Skeletal muscle satellite cell (primary cell): Measurements from ENCODE around the gene ARPC3.
A peak's percentile ranks its signal among the peaks of the same experiment; 100 is the strongest.
"Not testable (repeated sequence)": the region's sequence is repeated elsewhere in the genome, so short reads cannot be mapped to it uniquely, and the experiment has no call there.

Experiments used
- H3K27me3 ChIP-seq: 2 replicates; pipeline ENCODE4 v1.7.0; 2013; ENCODE audit warnings: low read length; ENCODE audit not compliant: control insufficient read depth, insufficient read depth
- H3K36me3 ChIP-seq: 2 replicates; pipeline ENCODE4 v1.7.0; 2013; ENCODE audit warnings: mild to moderate bottlenecking, control low read depth, low read length; ENCODE audit not compliant: insufficient read depth
- H3K4me1 ChIP-seq: 2 replicates; pipeline ENCODE4 v1.7.0; 2013; ENCODE audit warnings: low read length; ENCODE audit not compliant: control insufficient read depth, insufficient read depth
- H3K4me2 ChIP-seq: 2 replicates; pipeline ENCODE4 v1.7.0; 2013; ENCODE audit warnings: mild to moderate bottlenecking, low read length
- H3K4me3 ChIP-seq: 2 replicates; pipeline ENCODE4 v1.7.0; 2013; ENCODE audit warnings: low read length
- H3K9ac ChIP-seq: 2 replicates; pipeline ENCODE4 v1.7.0; 2013; ENCODE audit warnings: mild to moderate bottlenecking, low read depth, low read length, moderate library complexity
- H3K9me3 ChIP-seq: replicated peaks from 2 replicates; pipeline ENCODE4 v1.7.0; 2013; ENCODE audit warnings: mild to moderate bottlenecking, control low read depth, low read length

ARPC3 gene

GRCh38 chr12:110453569-110454296, 3.6 kb upstream of the ARPC3 start:
- H3K9ac ChIP-seq, result no peak overlapping the region
- no peaks in the 10 kb centered on the region for H3K9me3 ChIP-seq
- H3K4me1 ChIP-seq, result peaks cover 4% of the 10 kb centered on the region
- H3K27me3 ChIP-seq, result no peaks in the 10 kb centered on the region
- no peak overlapping the region for H3K4me2 ChIP-seq
- no peak overlapping the region for H3K4me3 ChIP-seq
- H3K36me3 ChIP-seq, result peaks cover 5% of the 10 kb centered on the region

GRCh38 chr12:110451263-110451662, 1.1 kb upstream of the ARPC3 start:
- Histone ChIP-seq H3K4me3 (no peak overlapping the region), H3K4me2 (no peak overlapping the region), H3K9me3 (no peaks in the 10 kb centered on the region), H3K4me1 (peaks cover 10% of the 10 kb centered on the region), H3K27me3 (no peaks in the 10 kb centered on the region), H3K36me3 (peaks cover 18% of the 10 kb centered on the region), H3K9ac (no peak overlapping the region)

GRCh38 chr12:110444455-110444854, 5.7 kb downstream of the ARPC3 start:
- no peak overlapping the region for H3K9ac ChIP-seq
- H3K27me3 ChIP-seq, result no peaks in the 10 kb centered on the region
- H3K4me1 ChIP-seq, result peaks cover 10% of the 10 kb centered on the region
- no peak overlapping the region for H3K4me3 ChIP-seq
- H3K4me2 ChIP-seq, result no peak overlapping the region
- no peaks in the 10 kb centered on the region for H3K9me3 ChIP-seq
- peaks cover 58% of the 10 kb centered on the region for H3K36me3 ChIP-seq

GRCh38 chr12:110436231-110436630, 13.9 kb downstream of the ARPC3 start:
- Histone ChIP-seq H3K4me1 (peaks cover 14% of the 10 kb centered on the region), H3K4me3 (no peak overlapping the region), H3K9me3 (no peaks in the 10 kb centered on the region), H3K27me3 (no peaks in the 10 kb centered on the region), H3K4me2 (no peak overlapping the region), H3K9ac (no peak overlapping the region), H3K36me3 (peaks cover 45% of the 10 kb centered on the region)

DNA sequence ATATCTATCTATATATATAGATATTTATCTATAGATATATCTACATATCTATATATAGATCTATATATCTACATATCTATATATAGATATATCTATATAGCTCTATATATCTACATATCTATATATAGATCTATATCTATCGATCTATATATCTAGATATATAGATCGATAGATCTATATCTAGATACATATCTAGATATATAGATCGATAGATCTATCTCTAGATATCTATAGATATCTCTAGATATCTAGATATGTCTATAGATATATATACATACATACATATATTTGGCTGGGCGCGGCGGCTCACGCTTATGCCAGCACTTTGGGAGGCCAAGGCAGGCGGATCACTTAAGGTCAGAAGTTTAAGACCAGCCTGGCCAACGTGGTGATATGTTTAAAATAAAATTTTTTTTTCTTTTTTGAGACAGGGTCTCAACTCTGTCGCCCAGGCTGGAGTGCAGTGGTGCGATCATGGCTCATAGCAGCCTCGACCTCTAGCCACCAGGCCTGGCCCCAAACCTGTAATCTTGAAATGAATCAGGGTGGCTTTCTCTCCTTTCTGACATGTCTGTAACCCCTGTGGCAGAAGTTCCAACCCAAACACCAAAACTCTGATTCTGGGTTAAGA, 18.1 kb downstream of the ARPC3 start:
- H3K4me3 ChIP-seq, result no peak overlapping the region
- peak overlapping the region; percentile 87 for H3K9ac ChIP-seq
- peaks cover 13% of the 10 kb centered on the region for H3K4me1 ChIP-seq
- peaks cover 19% of the 10 kb centered on the region for H3K36me3 ChIP-seq
- peak overlapping the region; percentile 77 for H3K4me2 ChIP-seq
- no peaks in the 10 kb centered on the region for H3K9me3 ChIP-seq
- H3K27me3 ChIP-seq, result no peaks in the 10 kb centered on the region

- not testable (repeated sequence) for H3K9ac ChIP-seq, H3K4me3 ChIP-seq, H3K27me3 ChIP-seq, H3K9me3 ChIP-seq, H3K4me2 ChIP-seq, H3K36me3 ChIP-seq, H3K4me1 ChIP-seq
Measured at GRCh38 chr12:110429676-110430075, 20.5 kb downstream of the ARPC3 start.

- H3K9me3 ChIP-seq, result no peaks in the 10 kb centered on the region
Measured at GRCh38 chr12:110426406-110426805, 23.7 kb downstream of the ARPC3 start.

DNA sequence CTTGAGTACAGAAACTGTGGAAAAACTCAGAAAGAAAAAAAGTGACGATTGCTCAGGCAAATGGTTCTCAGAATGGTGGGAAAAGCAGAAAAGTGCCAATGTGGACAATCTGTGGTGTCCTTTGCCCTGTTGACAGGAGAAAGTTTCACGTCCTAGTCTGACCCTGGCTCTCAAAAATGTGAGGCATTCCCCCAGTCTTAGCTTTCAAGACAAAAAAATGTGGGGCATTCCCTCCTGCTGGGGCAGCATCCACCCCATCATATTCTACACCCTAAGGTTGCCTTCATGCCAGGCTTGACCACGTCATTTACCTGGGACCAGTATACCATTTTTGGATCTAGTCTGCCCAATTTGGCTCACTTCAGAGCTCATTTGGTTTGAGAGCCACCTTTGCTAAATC, 25.9 kb downstream of the ARPC3 start:
- Histone ChIP-seq H3K4me3 (no peak overlapping the region), H3K9ac (no peak overlapping the region), H3K36me3 (no peaks in the 10 kb centered on the region), H3K27me3 (peaks cover 6% of the 10 kb centered on the region), H3K9me3 (no peaks in the 10 kb centered on the region), H3K4me2 (no peak overlapping the region), H3K4me1 (no peaks in the 10 kb centered on the region)

More at GRCh38 chr12:110426406-110426805, 23.7 kb downstream of the ARPC3 start:
- H3K4me3 ChIP-seq, result no peak overlapping the region
- H3K4me2 ChIP-seq, result no peak overlapping the region
- no peak overlapping the region for H3K9ac ChIP-seq
- H3K4me1 ChIP-seq, result no peaks in the 10 kb centered on the region
- H3K36me3 ChIP-seq, result no peaks in the 10 kb centered on the region
- H3K27me3 ChIP-seq, result peaks cover 2% of the 10 kb centered on the region

GRCh38 chr12:110421701-110422100, 28.4 kb downstream of the ARPC3 start:
- Histone ChIP-seq H3K9me3 (no peaks in the 10 kb centered on the region), H3K4me2 (no peak overlapping the region), H3K27me3 (peaks cover 11% of the 10 kb centered on the region), H3K4me1 (no peaks in the 10 kb centered on the region), H3K36me3 (no peaks in the 10 kb centered on the region), H3K4me3 (no peak overlapping the region), H3K9ac (no peak overlapping the region)

- Histone ChIP-seq H3K4me3 (no peak overlapping the region), H3K27me3 (peaks cover 11% of the 10 kb centered on the region), H3K36me3 (no peaks in the 10 kb centered on the region), H3K4me2 (no peak overlapping the region), H3K4me1 (no peaks in the 10 kb centered on the region), H3K9ac (no peak overlapping the region), H3K9me3 (no peaks in the 10 kb centered on the region)
Measured at GRCh38 chr12:110421159-110421661, 28.9 kb downstream of the ARPC3 start.

DNA sequence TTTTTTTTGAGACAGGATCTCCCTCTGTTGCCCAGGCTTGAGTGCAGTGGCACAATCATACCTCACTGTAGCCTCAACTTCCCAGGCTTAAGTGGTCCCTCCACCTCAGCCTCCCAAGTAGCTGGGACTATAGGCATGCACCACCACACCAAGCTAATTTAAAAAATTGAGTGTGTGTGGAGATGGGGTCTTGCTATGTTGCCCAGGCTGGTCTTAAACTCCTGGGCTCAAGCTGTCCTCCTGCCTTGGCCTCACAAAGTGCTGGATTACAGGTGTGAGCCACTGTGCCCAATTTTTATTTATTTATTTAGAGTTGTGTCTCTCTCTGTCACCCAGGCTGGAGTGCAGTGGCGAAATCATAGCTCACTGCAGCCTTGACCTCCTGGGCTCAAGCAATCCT, 29.5 kb downstream of the ARPC3 start:
- not testable (repeated sequence) for H3K4me3 ChIP-seq

GRCh38 chr12:110417113-110417512, 33.0 kb downstream of the ARPC3 start:
- H3K27me3 ChIP-seq, result peaks cover 11% of the 10 kb centered on the region
- H3K9ac ChIP-seq, H3K4me1 ChIP-seq, H3K36me3 ChIP-seq, H3K4me3 ChIP-seq, H3K4me2 ChIP-seq, H3K9me3 ChIP-seq: not testable (repeated sequence)

More for the DNA sequence above, 29.5 kb downstream of the ARPC3 start:
- H3K9me3 ChIP-seq, H3K9ac ChIP-seq, H3K4me1 ChIP-seq, H3K36me3 ChIP-seq, H3K4me2 ChIP-seq: not testable (repeated sequence)
- peaks cover 11% of the 10 kb centered on the region for H3K27me3 ChIP-seq
